Stimulated activated effector memory CD8-positive, alpha-beta T cell treated with anti-CD3 and anti-CD28 coated beads, Interleukin-12 subunit alpha, Interleukin-12 subunit beta, amount 100 ng/mL, for 72 hours (primary cell): ENCODE measurements around the gene ARRDC5.
"Not testable (repeated sequence)": the region's sequence is repeated elsewhere in the genome, so short reads cannot be mapped to it uniquely, and the experiment has no call there.

Source experiments
- ATAC-seq: fragments of 150-1000 bp; cut with Tn5 transposase; 2 replicates; pipeline ENCODE4 v1.10.0; 2021
- DNase-seq, 2 donors: peaks; one replicate each; pipeline ENCODE4 v3.0.0; 2021 to 2022; ENCODE audit warnings: low spot score in 2 of 2
- H3K27ac Mint-ChIP-seq: one replicate; pipeline ENCODE4 v1.8.0; 2022; ENCODE audit warnings: mild to moderate bottlenecking, mixed read lengths
- H3K36me3 Mint-ChIP-seq: one replicate; pipeline ENCODE4 v1.8.0; 2022; ENCODE audit warnings: mild to moderate bottlenecking, mixed read lengths
- H3K4me1 Mint-ChIP-seq: one replicate; pipeline ENCODE4 v1.8.0; 2022; ENCODE audit warnings: mixed read lengths
- H3K4me3 Mint-ChIP-seq: one replicate; pipeline ENCODE4 v1.8.0; 2022; ENCODE audit warnings: mild to moderate bottlenecking, mixed read lengths
- H3K9me3 Mint-ChIP-seq: one replicate; pipeline ENCODE4 v1.8.0; 2022; ENCODE audit warnings: mixed read lengths

ARRDC5 gene

DNA sequence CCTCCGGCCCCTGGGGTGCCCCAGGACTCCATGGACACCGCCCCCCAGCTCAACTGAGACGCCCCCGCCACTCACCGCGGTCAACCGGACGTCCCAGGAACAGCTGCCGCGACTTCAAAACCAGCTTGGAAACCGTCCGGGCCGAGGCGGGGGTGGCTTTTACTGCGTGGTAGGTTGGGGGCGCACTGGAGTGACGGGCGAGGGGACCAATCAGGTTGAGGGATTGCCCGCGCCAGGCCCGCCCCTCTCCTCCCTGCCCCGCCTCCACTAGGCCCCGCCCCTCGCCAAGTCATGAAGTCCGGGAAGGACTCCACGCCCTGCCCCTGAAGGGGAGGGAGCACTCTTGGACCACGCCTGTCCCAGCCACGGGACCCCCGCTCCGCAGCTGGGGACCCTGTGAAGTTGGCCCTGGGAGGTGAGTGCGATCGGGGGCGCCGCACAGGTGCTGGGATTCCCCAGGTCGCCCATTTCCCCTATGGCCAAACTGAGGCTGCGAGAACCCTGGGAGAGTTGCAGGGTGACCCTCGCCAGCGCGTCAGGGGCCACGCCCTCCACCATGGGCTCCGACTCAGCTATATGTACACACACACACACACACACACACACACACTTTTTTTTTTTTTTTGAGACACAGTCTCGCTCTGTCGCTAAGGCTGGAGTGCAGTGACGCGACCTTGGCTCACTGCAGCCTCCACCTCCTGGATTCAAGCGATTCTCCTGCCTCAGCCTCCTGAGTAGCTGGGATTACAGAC lies 35.0 kb downstream of the ARRDC5 start, which contains the start of gene PLIN3:
TSS of gene PLIN3 (minus strand) at position 134 of the 752 bp plus-strand sequence. CDS start 6,273 bp downstream, outside the sequence.
- H3K4me3 Mint-ChIP-seq, result peak within 1 kb of the TSS; percentile 74
- peaks cover 35% of the 10 kb centered on the region for H3K4me1 Mint-ChIP-seq
- peak; percentile 94 to 97 for DNase-seq

DNA sequence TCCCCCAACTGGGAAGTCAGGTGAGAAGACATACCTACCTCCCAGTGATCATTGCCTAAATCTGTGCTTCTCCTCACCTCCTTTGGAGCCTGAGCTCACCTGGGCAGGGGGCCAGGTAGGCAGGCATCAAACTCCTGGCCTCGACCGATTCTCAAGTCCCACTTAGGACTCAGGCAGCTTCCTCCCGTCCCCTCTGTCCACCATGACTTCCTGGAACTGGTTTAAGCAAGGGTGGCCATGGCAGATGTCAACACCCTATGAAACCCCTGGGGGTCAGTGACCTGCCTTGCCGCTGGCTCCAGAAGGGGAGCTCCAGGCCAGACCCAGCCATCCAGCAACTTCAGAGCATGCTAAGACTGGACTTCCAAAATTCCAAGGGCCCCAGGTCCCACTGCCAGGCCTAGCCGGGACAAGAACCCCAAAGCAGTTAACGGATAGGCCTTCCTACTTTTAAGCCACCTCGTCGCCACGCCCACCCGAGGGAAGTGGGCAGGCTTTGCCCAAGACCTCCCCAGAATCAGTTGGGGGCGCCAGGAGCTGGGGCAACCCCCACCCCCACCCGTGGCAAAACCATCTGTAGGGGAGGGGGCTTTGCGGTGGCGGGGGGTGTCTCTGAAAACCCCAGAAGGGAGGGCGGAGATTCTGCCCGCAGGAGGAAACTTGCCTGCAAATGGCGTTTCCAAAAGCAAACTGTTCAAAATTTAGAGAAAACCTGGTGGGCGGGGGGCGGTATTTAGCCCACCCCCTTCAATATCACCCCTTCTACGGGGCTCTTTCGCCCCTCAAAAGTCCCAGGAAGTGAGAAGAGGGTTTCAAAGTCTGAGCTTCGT lies 35.9 kb downstream of the ARRDC5 start:
- peak in 1 of 2 donors; percentile 74 for DNase-seq
- Mint-ChIP-seq H3K36me3 (no peaks in the 10 kb centered on the region), H3K27ac (peak overlapping the region; percentile 77), H3K9me3 (no peaks in the 10 kb centered on the region), H3K4me3 (peak overlapping the region; percentile 74), H3K4me1 (peaks cover 30% of the 10 kb centered on the region)
- no peak for ATAC-seq

More for the DNA sequence above, 35.0 kb downstream of the ARRDC5 start, which contains the start of gene PLIN3:
- peak; percentile 90 for ATAC-seq
- H3K27ac Mint-ChIP-seq, result peak within 1 kb of the TSS; percentile 77
- no peaks in the 10 kb centered on the region for H3K9me3 Mint-ChIP-seq
- H3K36me3 Mint-ChIP-seq, result no peaks in the 10 kb centered on the region

DNA sequence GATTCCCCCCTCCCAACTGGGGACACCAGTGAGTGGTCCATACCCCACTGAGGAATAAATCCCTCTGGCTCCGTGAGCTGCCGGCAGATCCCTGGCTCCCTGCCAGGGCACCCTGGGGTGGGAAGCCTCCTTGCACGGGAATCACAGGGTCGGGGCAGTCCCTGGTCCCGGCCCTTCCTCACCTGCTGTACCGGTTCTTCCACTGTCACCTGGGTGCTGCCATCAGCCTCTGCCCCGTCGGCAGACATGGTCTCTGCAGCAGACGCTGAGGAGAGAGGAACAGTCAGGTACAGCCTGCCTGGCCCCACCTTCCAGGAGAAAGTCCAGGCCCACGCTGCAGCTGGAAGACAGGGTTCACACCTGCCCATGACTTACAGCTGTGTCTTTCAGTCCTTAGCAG lies 41.5 kb downstream of the ARRDC5 start:
- DNase-seq (no peak), ATAC-seq (no peak)
- Mint-ChIP-seq H3K4me3 (no peak overlapping the region), H3K36me3 (peaks cover 45% of the 10 kb centered on the region), H3K4me1 (no peaks in the 10 kb centered on the region), H3K27ac (no peak overlapping the region), H3K9me3 (no peaks in the 10 kb centered on the region)

DNA sequence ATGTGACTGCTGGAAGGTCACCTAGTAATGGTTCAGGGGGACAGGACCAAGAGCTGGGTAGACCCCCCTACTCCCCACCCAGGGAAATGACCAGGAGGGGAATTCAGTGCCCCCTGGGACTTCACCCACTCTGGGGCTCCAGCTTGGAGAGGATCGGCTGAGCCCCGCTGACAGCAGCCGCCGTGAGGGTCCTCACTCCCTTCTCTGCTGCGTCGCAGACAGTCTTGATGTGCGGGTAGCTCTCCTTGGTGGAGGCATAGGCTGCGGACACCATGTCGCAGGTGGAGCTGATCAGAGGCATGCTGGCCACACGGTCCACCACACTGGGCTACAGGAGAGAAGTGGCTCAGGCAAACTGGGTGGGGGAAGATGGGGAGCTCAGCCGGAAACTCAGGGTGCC lies 43.0 kb downstream of the ARRDC5 start:
- Mint-ChIP-seq H3K9me3 (no peaks in the 10 kb centered on the region), H3K4me1 (no peaks in the 10 kb centered on the region), H3K36me3 (peaks cover 56% of the 10 kb centered on the region), H3K27ac (no peak overlapping the region), H3K4me3 (no peak overlapping the region)
- ATAC-seq (no peak), DNase-seq (no peak)

DNA sequence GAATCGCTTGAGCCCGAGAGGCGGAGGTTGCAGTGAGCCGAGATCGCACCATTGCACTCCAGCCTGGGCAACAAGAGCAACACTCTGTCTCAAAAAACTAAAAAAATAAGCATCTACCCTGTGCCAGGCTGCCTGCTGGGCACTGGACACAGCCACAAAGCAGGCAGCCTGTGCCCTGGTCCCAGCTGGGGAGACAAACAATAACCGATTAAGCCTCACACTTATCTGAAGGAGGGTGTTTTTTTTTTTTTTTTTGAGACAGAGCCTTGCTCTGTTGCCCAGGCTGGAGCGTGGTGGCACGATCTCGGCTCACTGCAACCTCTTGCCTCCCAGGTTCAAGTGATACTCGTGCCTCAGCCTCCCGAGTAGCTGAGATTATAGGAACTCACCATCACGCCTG lies 46.2 kb downstream of the ARRDC5 start:
- H3K9me3 Mint-ChIP-seq, H3K4me1 Mint-ChIP-seq, DNase-seq, H3K4me3 Mint-ChIP-seq, H3K27ac Mint-ChIP-seq, ATAC-seq: not testable (repeated sequence)
- H3K36me3 Mint-ChIP-seq, result peaks cover 65% of the 10 kb centered on the region

DNA sequence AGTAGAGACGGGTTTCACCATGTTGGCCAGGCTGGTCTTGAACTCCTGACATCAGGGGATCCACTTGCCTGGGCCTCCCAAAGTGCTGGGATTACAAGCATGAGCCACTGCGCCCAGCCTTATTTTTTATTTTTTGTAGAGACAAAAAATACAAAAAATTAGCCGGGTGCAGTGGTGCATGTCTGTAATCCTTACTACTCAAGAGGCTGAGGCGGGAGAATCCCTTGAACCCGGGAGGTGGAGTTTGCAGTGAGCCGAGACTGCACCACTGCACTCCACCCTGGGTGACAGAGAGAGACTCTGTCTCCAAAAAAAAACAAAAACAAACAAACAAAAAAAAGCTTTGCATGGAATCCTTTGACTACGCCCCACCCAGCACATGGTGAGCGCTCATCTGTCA lies 49.2 kb downstream of the ARRDC5 start:
- not testable (repeated sequence) for H3K27ac Mint-ChIP-seq, ATAC-seq, H3K4me3 Mint-ChIP-seq, H3K4me1 Mint-ChIP-seq, DNase-seq, H3K9me3 Mint-ChIP-seq
- peaks cover 58% of the 10 kb centered on the region for H3K36me3 Mint-ChIP-seq

DNA sequence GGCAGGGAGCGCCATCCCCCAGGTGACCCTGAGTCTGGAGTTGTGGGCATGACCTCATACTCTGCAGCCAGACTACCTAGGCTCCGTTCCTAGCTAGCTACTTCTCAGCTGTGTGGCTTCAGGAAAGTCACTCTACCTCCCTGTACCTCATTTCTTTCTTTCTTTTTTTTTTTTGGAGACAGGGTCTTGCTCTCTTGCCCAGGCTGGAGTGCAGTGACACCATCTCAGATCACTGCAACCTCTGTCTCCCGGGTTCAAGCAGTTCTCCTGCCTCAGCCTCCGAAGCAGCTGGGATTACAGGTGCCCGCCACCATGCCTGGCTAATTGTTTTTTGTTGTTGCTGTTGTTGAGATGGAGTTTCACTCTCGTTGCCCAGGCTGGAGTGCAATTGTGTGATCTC lies 50.2 kb downstream of the ARRDC5 start:
- H3K9me3 Mint-ChIP-seq, result no peaks in the 10 kb centered on the region
- ATAC-seq, result no peak

DNA sequence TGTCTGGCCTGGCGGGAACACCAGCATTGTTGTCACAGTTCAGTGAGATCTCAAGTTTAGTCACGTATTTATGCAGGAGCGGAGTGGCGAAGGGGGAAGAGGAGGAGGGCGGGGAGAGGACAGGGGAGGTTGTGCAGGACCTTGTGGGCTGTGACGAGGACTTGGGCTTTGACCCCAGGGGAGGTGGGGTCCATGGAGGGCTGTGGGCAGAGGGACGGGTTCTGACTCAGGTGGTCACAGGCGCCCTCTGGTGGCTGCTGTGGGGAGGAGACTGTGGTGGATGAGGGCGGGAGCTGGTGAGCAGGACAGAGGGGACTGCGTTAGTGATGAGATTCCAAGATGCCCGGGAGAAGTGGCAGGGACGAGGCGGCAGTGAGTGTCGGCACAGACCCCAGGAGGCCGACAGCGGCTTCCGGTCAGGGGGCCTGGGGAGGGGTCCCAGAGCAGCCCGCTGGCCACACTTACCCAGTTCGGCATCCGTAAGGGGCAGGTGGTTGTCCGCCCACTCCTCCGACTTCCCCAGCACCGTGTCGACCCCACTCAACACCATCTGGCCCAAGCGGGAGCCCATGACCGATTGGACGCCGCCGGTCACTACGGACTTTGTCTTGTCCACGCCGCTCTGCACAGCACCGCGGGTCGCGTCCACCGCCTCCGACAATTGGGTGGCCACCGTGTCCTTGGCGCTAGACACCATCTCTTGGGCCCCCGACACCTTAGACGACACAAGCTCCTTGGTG lies 51.0 kb downstream of the ARRDC5 start:
- peaks cover 54% of the 10 kb centered on the region for H3K36me3 Mint-ChIP-seq
- ATAC-seq (peak; percentile 90), DNase-seq (peak; percentile 76 to 88)
- no peaks in the 10 kb centered on the region for H3K4me1 Mint-ChIP-seq
- H3K9me3 Mint-ChIP-seq, result no peaks in the 10 kb centered on the region
- H3K4me3 Mint-ChIP-seq, result no peak overlapping the region
- H3K27ac Mint-ChIP-seq, result no peak overlapping the region

More for the DNA sequence above, 50.2 kb downstream of the ARRDC5 start:
- Mint-ChIP-seq H3K36me3 (peaks cover 54% of the 10 kb centered on the region), H3K4me1 (no peaks in the 10 kb centered on the region), H3K4me3 (no peak overlapping the region), H3K27ac (no peak overlapping the region)
- DNase-seq, result no peak

DNA sequence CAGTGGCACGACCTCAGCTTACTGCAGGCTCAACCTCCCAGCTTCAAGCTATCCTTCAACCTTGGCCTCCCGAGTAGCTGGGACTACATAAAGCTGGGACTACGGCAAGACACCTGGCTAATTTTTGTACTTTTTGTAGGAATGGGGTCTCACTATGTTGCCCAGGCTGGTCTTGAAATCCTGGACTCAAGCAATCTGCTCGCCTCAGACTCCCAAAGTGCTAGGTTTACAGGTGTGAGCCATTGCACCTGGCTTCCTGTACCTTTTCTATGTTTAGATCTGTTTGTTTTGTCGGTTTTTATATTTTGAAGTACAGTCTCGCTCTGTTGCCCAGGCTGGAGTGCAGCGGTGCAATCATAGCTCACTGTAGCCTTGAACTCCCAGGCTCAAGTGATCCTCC lies 53.7 kb downstream of the ARRDC5 start:
- Mint-ChIP-seq H3K4me3 (no peak overlapping the region), H3K4me1 (no peaks in the 10 kb centered on the region), H3K9me3 (no peaks in the 10 kb centered on the region), H3K36me3 (peaks cover 55% of the 10 kb centered on the region), H3K27ac (peak overlapping the region; percentile 29)
- no peak for DNase-seq
- no peak for ATAC-seq

DNA sequence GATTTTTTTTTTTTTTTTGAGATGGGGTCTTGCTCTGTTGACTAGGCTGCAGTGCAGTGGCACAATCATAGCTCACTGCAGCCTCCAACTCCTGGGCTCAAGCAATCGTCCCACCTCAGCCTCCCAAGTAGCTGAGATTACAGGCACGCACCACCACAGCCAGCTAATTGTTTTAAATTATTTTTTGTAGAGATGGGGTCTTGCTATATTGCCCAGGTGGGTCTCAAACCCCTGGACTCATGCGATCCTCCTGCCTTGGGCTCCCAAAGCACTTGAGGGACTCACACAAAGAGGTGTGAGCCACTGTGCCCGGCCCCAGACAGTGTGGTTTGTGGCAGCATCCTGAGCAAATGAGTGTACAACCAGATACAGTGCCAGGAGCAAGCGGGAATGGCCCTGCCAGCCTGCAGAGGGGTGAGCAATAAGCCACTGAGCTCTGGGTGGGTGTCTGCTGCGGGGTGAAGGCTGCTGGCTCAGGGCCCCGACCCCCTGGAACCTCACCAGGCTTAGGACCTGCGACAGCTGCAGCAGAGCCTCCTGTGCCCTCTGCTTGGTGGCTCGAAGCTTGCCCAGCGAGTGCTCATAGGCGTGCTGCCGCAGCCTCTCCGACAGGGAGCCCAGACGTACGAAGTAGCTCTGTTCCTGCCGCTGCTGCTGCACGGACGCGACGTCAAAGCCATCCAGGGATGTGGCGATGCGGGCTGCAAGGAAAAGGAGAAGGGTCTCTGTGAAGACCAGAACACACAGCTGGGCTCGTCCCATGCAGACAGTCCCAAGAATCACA lies 55.3 kb downstream of the ARRDC5 start:
- Mint-ChIP-seq H3K36me3 (peaks cover 66% of the 10 kb centered on the region), H3K4me1 (no peaks in the 10 kb centered on the region), H3K9me3 (no peaks in the 10 kb centered on the region), H3K27ac (no peak overlapping the region), H3K4me3 (no peak overlapping the region)
- no peak for DNase-seq
- ATAC-seq, result no peak

DNA sequence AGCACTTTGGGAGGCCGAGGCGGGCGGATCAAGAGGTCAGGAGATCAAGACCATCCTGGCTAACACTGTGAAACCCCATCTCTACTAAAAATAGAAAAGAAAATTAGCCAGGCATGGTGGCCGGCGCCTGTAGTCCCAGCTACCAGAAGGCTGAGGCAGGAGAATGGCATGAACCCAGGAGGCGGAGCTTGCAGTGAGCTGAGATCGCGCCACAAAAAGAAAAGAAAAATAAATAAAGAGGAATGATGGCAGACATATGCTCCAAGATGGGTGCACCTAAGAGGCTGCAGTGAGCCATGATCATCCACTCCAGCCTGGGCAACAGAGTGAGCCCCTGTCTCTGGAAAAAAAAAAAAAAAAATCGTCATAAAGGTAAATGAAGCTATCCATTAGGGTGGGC lies 56.7 kb downstream of the ARRDC5 start:
- not testable (repeated sequence) for DNase-seq, H3K4me1 Mint-ChIP-seq, H3K27ac Mint-ChIP-seq, H3K4me3 Mint-ChIP-seq, H3K9me3 Mint-ChIP-seq, ATAC-seq
- peaks cover 70% of the 10 kb centered on the region for H3K36me3 Mint-ChIP-seq

DNA sequence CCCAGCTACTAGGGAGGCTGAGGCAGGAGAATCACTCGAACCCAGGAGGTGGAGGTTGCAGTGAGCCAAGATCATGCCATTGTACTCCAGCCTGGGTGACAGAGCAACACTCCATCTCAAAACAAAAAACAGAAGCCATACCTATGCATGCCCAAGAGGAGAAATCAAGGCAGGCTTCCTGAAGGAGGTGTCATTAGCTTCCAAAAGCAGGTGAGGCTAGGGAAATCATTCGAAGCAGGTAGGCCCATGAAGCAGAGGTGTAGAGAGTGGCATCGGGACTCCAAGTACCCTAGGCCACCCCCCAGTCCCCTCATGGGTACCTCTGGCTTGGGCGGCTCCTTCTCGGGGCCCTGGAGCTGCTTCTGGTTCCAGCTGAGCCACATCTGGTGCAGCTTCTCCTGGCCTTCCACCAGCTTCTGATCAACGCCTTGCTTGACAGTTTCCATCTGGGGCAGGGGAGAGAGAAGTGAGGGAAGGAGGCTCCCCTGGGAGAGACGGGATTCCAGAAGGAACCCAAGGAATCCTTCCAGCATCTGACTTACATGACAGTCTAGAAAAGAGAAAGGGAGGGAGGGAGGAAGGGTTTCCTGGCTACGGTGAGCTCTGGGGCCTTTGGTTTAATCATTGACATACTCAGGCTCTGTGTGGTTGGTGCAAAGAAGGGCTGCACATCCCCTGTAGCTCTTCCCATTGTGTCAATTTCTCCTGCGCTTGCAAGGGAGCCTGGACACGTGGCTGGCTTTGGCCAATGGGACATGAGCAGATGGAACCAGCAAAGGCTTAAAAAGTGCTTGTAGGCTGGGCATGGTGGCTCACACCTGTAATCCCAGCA lies 58.1 kb downstream of the ARRDC5 start:
- H3K9me3 Mint-ChIP-seq, result no peaks in the 10 kb centered on the region
- H3K36me3 Mint-ChIP-seq, result peaks cover 76% of the 10 kb centered on the region
- peaks cover 18% of the 10 kb centered on the region for H3K4me1 Mint-ChIP-seq
- no peak overlapping the region for H3K4me3 Mint-ChIP-seq
- DNase-seq (no peak), ATAC-seq (no peak)
- H3K27ac Mint-ChIP-seq, result no peak overlapping the region

DNA sequence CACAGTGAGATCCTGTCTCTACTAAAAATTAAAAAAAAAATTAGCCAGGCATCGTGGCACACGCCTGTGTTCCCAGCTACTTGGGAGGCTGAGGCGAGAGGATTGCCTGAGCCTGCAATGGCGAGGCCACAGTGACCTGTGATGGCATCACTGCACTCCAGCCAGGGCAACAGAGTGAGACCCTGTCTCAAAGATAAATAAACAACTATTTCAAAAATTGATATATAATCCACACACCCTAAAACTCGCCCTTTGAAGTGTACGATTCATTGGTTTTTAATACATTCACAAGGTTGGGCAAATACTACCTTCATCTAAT lies 59.1 kb downstream of the ARRDC5 start:
- ATAC-seq, result no peak
- H3K4me3 Mint-ChIP-seq, result no peak overlapping the region
- DNase-seq, result no peak
- no peak overlapping the region for H3K27ac Mint-ChIP-seq
- H3K4me1 Mint-ChIP-seq, result peaks cover 18% of the 10 kb centered on the region
- no peaks in the 10 kb centered on the region for H3K9me3 Mint-ChIP-seq
- peaks cover 79% of the 10 kb centered on the region for H3K36me3 Mint-ChIP-seq
